Measurements from ENCODE around the gene MTAP. TPM values are rescaled to one million over a fixed set of nuclear protein-coding genes. Genes with fewer than 3 reads are reported as not detected.

MTAP gene
- total and polyA plus RNA-seq, 2 experiments from 2014 or later, result 29.8 to 44.8 TPM

GRCh38 chr9:21803649-21804048 lies 1.2 kb downstream of the MTAP start:
- Histone ChIP-seq H3K27ac (peak overlapping the region; percentile 84), H3K79me2 (ENCODE audit: insufficient read depth) (peaks cover 73% of the 10 kb centered on the region), H3F3A (ENCODE audit: insufficient read depth) (peaks cover 6% of the 10 kb centered on the region), H3K9me3 (ENCODE audit: low read depth) (no peaks in the 10 kb centered on the region), H3K27me3 (replicated peaks; ENCODE audit: insufficient read depth) (no peaks in the 10 kb centered on the region), H3K4me1 (ENCODE audit: insufficient read depth) (peaks cover 23% of the 10 kb centered on the region), H3K4me3 (peak overlapping the region; percentile 89), H3K9me2 (ENCODE audit: insufficient read depth) (no peaks in the 10 kb centered on the region), H2AFZ (peak overlapping the region; percentile 90), H3K4me2 (ENCODE audit: unreplicated experiment) (peak overlapping the region; percentile 100), H3K9ac (peak overlapping the region; percentile 90), H4K20me1 (ENCODE audit: insufficient read depth) (no peaks in the 10 kb centered on the region), H3K36me3 (ENCODE audit: low read depth) (no peaks in the 10 kb centered on the region)
- DNase-seq, result no peak
- WGBS, 2 experiments (ENCODE audit: low coverage in 1 of 2, low lambda C conversion rate in 2 of 2, missing lambda C conversion rate in 2 of 2), result 34 to 38% methylated on average over 10 of the region's 10 CpGs
- TF ChIP-seq EZH2 (IDR thresholded peaks at IDR 0.05; ENCODE audit: insufficient read depth, poor library complexity, severe bottlenecking), result no peak
- no peak for TF ChIP-seq EZH2phosphoT487 (IDR thresholded peaks at IDR 0.05; ENCODE audit: insufficient read depth, low read depth)
- in situ Hi-C loops (cut with MboI), result loop anchor here (25.0 kb wide), 1 partner anchor 309 kb away; no protein-coding TSS in a partner anchor

- peaks cover 13% of the 10 kb centered on the region for H3F3A ChIP-seq (ENCODE audit: insufficient read depth)
- peak overlapping the region; percentile 100 for H3K4me2 ChIP-seq (ENCODE audit: unreplicated experiment)
- no peaks in the 10 kb centered on the region for H4K20me1 ChIP-seq (ENCODE audit: insufficient read depth)
- DNase-seq, result no peak
- peaks cover 23% of the 10 kb centered on the region for H3K4me1 ChIP-seq (ENCODE audit: insufficient read depth)
- H3K9me3 ChIP-seq (ENCODE audit: low read depth), result no peaks in the 10 kb centered on the region
- no peaks in the 10 kb centered on the region for H3K36me3 ChIP-seq (ENCODE audit: low read depth)
- H2AFZ ChIP-seq, result no peak overlapping the region
- TF ChIP-seq EZH2 (IDR thresholded peaks at IDR 0.05; ENCODE audit: insufficient read depth, poor library complexity, severe bottlenecking) (no peak), EZH2phosphoT487 (IDR thresholded peaks at IDR 0.05; ENCODE audit: insufficient read depth, low read depth) (no peak)
- no peak overlapping the region for H3K27ac ChIP-seq
- in situ Hi-C loops (cut with MboI), result loop anchor here (25.0 kb wide), 1 partner anchor 308 kb away; no protein-coding TSS in a partner anchor
- peak overlapping the region; percentile 90; the same call in 1 of the 2 replicates for H3K9ac ChIP-seq
- H3K27me3 ChIP-seq (replicated peaks; ENCODE audit: insufficient read depth), result no peaks in the 10 kb centered on the region
- H3K4me3 ChIP-seq, result peak overlapping the region; percentile 89
- H3K9me2 ChIP-seq (ENCODE audit: insufficient read depth), result no peaks in the 10 kb centered on the region
- peaks cover 80% of the 10 kb centered on the region for H3K79me2 ChIP-seq (ENCODE audit: insufficient read depth)
- 90% methylated on average over 2 of the region's 2 CpGs for WGBS, 2 experiments (ENCODE audit: low coverage in 1 of 2, low lambda C conversion rate in 2 of 2, missing lambda C conversion rate in 2 of 2)
These were observed 1.9 kb downstream of the MTAP start for GRCh38 chr9:21804331-21804730.

GRCh38 chr9:21804791-21805190 lies 2.4 kb downstream of the MTAP start:
- H3K4me2 ChIP-seq (ENCODE audit: unreplicated experiment), result peak overlapping the region; percentile 100
- H3K4me3 ChIP-seq, result peak overlapping the region; percentile 89
- TF ChIP-seq EZH2 (IDR thresholded peaks at IDR 0.05; ENCODE audit: insufficient read depth, poor library complexity, severe bottlenecking) (no peak), EZH2phosphoT487 (IDR thresholded peaks at IDR 0.05; ENCODE audit: insufficient read depth, low read depth) (no peak)
- H3K27ac ChIP-seq, result no peak overlapping the region
- H3K36me3 ChIP-seq (ENCODE audit: low read depth), result no peaks in the 10 kb centered on the region
- H3K27me3 ChIP-seq (replicated peaks; ENCODE audit: insufficient read depth), result no peaks in the 10 kb centered on the region
- in situ Hi-C loops (cut with MboI), result loop anchor here (25.0 kb wide), 1 partner anchor 308 kb away; no protein-coding TSS in a partner anchor
- H2AFZ ChIP-seq, result no peak overlapping the region
- H3F3A ChIP-seq (ENCODE audit: insufficient read depth), result peaks cover 16% of the 10 kb centered on the region
- no peaks in the 10 kb centered on the region for H4K20me1 ChIP-seq (ENCODE audit: insufficient read depth)
- peak overlapping the region; percentile 90; the same call in 1 of the 2 replicates for H3K9ac ChIP-seq
- H3K79me2 ChIP-seq (ENCODE audit: insufficient read depth), result peaks cover 84% of the 10 kb centered on the region
- DNase-seq, result peak; percentile 26
- H3K9me2 ChIP-seq (ENCODE audit: insufficient read depth), result no peaks in the 10 kb centered on the region
- no peaks in the 10 kb centered on the region for H3K9me3 ChIP-seq (ENCODE audit: low read depth)
- H3K4me1 ChIP-seq (ENCODE audit: insufficient read depth), result peaks cover 27% of the 10 kb centered on the region

- Histone ChIP-seq H3K36me3 (ENCODE audit: low read depth) (no peaks in the 10 kb centered on the region), H3K4me2 (ENCODE audit: unreplicated experiment) (no peak overlapping the region), H3K79me2 (ENCODE audit: insufficient read depth) (peaks cover 90% of the 10 kb centered on the region), H3K9ac (no peak overlapping the region), H3K9me3 (ENCODE audit: low read depth) (no peaks in the 10 kb centered on the region), H3K27me3 (replicated peaks; ENCODE audit: insufficient read depth) (no peaks in the 10 kb centered on the region), H3K9me2 (ENCODE audit: insufficient read depth) (no peaks in the 10 kb centered on the region), H4K20me1 (ENCODE audit: insufficient read depth) (no peaks in the 10 kb centered on the region), H3K27ac (no peak overlapping the region), H3F3A (ENCODE audit: insufficient read depth) (peaks cover 35% of the 10 kb centered on the region), H3K4me3 (no peak overlapping the region), H2AFZ (no peak overlapping the region), H3K4me1 (ENCODE audit: insufficient read depth) (peaks cover 45% of the 10 kb centered on the region)
- in situ Hi-C loops (cut with MboI), result loop anchor here (25.0 kb wide), 1 partner anchor 306 kb away; no protein-coding TSS in a partner anchor
- no peak for TF ChIP-seq EZH2 (IDR thresholded peaks at IDR 0.05; ENCODE audit: insufficient read depth, poor library complexity, severe bottlenecking)
- no peak for TF ChIP-seq EZH2phosphoT487 (IDR thresholded peaks at IDR 0.05; ENCODE audit: insufficient read depth, low read depth)
- DNase-seq, result no peak
- 80 to 83% methylated on average over 4 of the region's 4 CpGs for WGBS, 2 experiments (ENCODE audit: low coverage in 1 of 2, low lambda C conversion rate in 2 of 2, missing lambda C conversion rate in 2 of 2)
These were observed 4.2 kb downstream of the MTAP start for GRCh38 chr9:21806644-21807043.
